Measurements from ENCODE around the gene BSPRY.
"Not testable (repeated sequence)": the region's sequence is repeated elsewhere in the genome, so short reads cannot be mapped to it uniquely, and the experiment has no call there.

The BSPRY gene

DNA sequence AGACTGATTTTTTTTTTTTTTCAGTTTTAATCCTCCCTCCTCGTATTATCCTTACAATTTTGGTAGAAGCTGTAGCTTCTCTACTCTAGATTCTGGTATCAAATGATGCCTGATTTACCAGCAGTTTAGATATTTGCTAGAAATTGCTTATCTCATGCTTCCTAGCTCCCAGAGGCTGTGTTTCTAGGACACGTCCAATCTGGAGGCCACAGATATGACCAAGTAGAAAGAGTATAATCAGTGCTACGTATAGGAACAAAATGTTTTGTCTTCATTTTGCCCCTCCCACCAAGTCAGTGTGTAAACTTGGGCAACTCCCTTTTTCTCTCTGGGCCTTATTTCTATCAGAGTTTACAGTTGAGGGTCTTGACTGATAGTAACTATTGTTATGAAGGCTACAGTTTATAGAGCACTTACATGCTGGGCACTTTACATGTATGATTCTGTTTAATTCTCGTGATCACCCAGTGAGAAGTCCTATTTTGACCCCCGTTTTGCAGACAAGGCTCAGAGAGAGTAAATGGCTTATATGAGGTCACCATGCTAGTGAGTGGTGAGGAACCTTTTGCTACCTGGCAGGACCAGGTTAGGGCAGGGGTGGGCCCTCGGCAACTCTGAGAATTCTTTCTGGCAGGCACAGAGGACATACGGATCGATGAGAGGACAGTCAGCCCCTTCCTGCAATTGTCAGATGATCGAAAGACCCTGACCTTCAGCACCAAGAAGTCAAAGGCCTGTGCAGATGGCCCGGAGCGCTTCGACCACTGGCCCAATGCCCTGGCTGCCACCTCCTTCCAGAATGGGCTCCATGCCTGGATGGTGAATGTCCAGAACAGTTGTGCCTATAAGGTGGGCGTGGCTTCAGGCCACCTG is 19.9 kb downstream of the BSPRY start:
- DNase-seq (ENCODE audit: low spot score in 2 of 2): no peak
- Histone ChIP-seq H3K27me3 (ENCODE audit: low read depth) (no peaks in the 10 kb centered on the region), H3K36me3 (replicated peaks) (peaks cover 12% of the 10 kb centered on the region), H3K4me1 (no peaks in the 10 kb centered on the region), H3K4me3 (no peak overlapping the region), H3K9me3 (no peaks in the 10 kb centered on the region)
- in situ Hi-C loops (cut with MboI; ENCODE audit: low sequenced_read_pairs): no loop called here

DNA sequence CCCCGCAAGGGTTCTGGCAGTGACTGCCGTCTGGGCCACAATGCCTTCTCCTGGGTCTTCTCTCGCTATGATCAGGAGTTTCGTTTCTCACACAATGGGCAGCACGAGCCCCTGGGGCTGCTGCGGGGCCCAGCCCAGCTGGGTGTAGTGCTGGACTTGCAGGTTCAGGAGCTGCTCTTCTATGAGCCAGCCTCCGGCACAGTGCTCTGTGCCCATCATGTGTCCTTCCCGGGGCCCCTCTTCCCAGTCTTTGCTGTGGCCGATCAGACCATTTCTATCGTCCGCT is 20.5 kb downstream of the BSPRY start:
- Histone ChIP-seq H3K4me1 (no peaks in the 10 kb centered on the region), H3K9me3 (no peaks in the 10 kb centered on the region), H3K36me3 (replicated peaks) (peaks cover 12% of the 10 kb centered on the region), H3K4me3 (no peak overlapping the region), H3K27me3 (ENCODE audit: low read depth) (no peaks in the 10 kb centered on the region)
- DNase-seq (ENCODE audit: low spot score in 2 of 2): no peak
- in situ Hi-C loops (cut with MboI; ENCODE audit: low sequenced_read_pairs): no loop called here

DNA sequence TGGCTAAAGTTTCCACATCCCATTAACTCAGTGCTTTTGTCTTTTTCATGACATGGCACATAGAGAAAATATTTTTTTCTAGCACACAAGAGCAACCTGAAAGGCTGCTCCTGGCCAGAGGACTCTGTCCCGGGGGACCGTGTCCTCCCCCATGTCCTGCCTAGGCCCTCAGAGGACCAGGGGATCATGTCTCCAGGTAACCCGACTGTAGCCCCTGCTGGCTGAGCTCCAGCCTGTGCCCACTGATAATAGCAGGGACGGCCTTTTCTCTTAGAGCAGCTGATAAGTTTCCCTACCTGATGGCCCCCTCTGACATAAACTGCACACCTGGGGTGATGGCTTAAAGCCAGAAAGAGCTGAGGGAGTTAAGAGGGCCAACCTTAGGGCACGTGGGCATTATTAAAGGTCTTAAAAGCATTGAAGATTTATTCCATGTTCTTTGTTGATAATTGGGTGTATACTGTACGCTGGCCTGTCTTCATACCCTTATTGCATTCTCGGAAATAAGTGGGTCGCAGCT is 21.5 kb downstream of the BSPRY start:
- DNase-seq (ENCODE audit: low spot score in 2 of 2): no peak
- in situ Hi-C loops (cut with MboI; ENCODE audit: low sequenced_read_pairs): no loop called here

DNA sequence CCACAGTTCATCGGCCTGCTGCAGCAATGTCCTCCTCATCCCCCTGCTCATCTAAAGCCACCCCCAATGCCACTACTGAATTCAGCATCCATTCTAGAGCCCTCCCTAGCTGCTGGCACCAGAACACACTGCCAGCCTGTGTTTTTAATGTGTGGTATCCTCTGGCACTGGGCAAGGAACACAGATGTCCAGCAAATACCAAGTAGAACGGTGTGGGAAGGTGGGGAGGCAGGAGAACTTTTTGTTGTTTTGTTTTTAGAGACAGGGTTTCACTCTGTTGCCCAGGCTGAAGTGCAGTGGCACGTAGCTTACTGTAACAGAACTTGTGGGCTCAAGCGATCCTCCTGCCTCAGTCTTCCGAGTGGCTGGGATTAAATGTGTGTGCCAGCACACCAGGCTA is 22.7 kb downstream of the BSPRY start:
- Histone ChIP-seq H3K27me3 (ENCODE audit: low read depth) (no peaks in the 10 kb centered on the region), H3K4me1 (peaks cover 4% of the 10 kb centered on the region; the same call in 1 of the 2 replicates), H3K9me3 (no peaks in the 10 kb centered on the region), H3K36me3 (replicated peaks) (peaks cover 12% of the 10 kb centered on the region), H3K4me3 (no peak overlapping the region)
- no peak for DNase-seq (ENCODE audit: low spot score in 2 of 2)
- in situ Hi-C loops (cut with MboI; ENCODE audit: low sequenced_read_pairs): no loop called here

More for the DNA sequence above, 21.5 kb downstream of the BSPRY start:
- no peak overlapping the region for H3K4me3 ChIP-seq
- peaks cover 4% of the 10 kb centered on the region; the same call in 1 of the 2 replicates for H3K4me1 ChIP-seq
- H3K36me3 ChIP-seq (replicated peaks): peaks cover 12% of the 10 kb centered on the region
- H3K9me3 ChIP-seq: no peaks in the 10 kb centered on the region
- no peaks in the 10 kb centered on the region for H3K27me3 ChIP-seq (ENCODE audit: low read depth)

DNA sequence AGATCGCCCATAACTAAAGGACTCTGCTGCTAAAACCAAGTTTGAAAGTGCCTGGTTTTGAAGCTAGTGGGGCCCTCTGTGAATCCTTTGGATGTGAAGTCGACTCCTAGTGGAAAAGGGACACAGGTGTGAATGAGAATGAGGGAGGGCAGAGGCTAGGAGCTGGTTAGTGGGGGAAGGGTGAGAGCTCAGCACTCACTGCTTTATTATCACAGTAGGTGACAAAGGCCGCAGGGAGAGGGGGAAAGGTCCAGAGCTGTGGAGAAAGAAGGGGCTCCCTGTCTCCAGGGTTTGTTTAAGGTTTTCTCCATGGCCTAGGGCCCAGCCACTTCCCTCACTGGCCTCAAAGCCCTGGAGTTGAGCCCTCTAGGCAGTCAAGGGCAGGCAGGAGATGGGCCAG is 23.9 kb downstream of the BSPRY start:
- H3K4me3 ChIP-seq: no peak overlapping the region
- peaks cover 7% of the 10 kb centered on the region; the same call in 1 of the 2 replicates for H3K4me1 ChIP-seq
- no peak for DNase-seq (ENCODE audit: low spot score in 2 of 2)
- no peaks in the 10 kb centered on the region for H3K27me3 ChIP-seq (ENCODE audit: low read depth)
- in situ Hi-C loops (cut with MboI; ENCODE audit: low sequenced_read_pairs): no loop called here
- no peaks in the 10 kb centered on the region for H3K9me3 ChIP-seq
- peaks cover 12% of the 10 kb centered on the region for H3K36me3 ChIP-seq (replicated peaks)

DNA sequence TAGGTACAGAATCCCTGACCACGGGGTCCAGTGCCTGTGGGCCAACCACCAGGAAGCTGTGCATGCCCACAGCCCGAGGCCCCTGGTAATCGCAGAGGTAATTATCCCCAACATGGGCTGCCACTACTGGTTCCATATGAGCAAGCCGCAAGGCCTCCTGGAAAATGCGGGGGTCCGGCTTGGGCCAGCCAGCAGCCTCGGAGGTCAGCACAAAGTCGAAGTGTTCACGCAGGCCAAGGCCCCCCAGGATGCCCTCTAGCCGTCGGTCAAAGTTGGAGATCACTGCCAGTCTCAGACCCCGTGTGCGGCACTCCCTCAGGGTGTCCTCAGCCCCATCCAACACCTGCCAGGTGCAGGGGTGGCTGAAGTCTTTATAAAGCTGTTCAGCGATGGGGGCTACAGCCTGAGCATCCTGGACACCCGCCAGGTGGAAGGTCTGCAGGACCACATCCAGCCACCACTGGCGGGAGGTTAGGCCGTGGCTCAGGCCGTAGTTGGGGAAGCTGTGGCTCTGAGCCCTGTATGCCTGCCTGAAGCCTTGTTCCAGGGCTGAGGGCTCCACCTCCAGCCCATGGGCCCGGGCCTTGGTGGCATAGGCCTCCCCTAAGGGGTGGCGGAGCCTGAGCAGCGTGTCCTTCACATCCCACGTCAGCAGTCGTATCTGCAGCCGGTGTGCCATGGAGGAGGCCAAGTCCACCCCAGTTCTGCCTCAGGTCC is 24.5 kb downstream of the BSPRY start:
- in situ Hi-C loops (cut with MboI; ENCODE audit: low sequenced_read_pairs): no loop called here
- peaks cover 12% of the 10 kb centered on the region for H3K36me3 ChIP-seq (replicated peaks)
- no peak overlapping the region for H3K4me3 ChIP-seq
- DNase-seq (ENCODE audit: low spot score in 2 of 2): no peak
- no peaks in the 10 kb centered on the region for H3K9me3 ChIP-seq
- peaks cover 7% of the 10 kb centered on the region; the same call in 1 of the 2 replicates for H3K4me1 ChIP-seq
- H3K27me3 ChIP-seq (ENCODE audit: low read depth): no peaks in the 10 kb centered on the region

DNA sequence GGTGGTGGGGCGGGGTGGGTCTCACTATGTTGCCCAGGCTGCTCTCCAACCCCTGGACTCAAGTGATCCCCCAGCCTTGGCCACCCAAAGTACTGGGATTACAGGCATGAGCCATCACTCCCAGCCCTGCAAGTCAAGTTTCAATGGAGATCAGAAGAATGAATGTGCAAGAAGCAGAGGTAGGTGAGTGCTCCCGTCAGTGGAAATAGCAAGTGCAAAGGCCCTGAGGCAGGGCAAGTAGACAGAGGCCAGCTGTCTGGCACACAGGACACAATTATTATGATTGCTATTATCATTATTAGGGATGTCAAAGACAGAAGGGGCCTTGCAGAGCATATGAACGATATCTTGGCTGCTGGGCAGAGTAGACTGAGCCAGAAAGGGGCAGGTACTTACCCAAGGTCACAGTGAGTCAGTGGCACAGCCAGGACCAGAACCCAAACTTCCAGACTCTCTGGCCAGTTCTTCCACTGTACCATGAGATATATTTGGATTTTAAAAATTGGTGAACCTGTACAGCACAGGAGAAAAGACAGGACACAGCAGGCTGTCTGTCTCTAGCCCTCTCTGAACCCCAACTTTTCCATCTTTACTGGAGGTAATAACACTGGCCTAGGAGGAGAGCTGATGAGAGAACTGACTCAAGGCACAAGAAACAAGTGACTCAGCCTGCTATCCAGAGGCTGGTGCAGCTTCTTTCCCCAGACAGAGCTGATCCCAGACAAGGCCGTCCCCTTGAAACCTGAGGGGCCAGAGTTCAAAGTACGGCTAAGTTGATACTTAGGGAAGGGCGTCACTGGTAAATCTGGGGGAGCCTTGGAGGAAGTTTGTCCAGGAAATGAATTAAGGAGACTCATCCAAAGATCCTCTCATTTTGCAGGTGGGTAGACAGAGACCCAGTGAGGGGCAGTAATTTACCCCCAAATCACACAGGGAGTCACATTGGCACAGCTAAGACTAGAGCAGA is 26.0 kb downstream of the BSPRY start:
- H3K4me1 ChIP-seq: peaks cover 7% of the 10 kb centered on the region; the same call in 1 of the 2 replicates
- peak overlapping the region; percentile 95 for H3K4me3 ChIP-seq
- peaks cover 12% of the 10 kb centered on the region for H3K36me3 ChIP-seq (replicated peaks)
- in situ Hi-C loops (cut with MboI; ENCODE audit: low sequenced_read_pairs): no loop called here
- no peak for DNase-seq (ENCODE audit: low spot score in 2 of 2)
- no peaks in the 10 kb centered on the region for H3K27me3 ChIP-seq (ENCODE audit: low read depth)
- H3K9me3 ChIP-seq: no peaks in the 10 kb centered on the region

DNA sequence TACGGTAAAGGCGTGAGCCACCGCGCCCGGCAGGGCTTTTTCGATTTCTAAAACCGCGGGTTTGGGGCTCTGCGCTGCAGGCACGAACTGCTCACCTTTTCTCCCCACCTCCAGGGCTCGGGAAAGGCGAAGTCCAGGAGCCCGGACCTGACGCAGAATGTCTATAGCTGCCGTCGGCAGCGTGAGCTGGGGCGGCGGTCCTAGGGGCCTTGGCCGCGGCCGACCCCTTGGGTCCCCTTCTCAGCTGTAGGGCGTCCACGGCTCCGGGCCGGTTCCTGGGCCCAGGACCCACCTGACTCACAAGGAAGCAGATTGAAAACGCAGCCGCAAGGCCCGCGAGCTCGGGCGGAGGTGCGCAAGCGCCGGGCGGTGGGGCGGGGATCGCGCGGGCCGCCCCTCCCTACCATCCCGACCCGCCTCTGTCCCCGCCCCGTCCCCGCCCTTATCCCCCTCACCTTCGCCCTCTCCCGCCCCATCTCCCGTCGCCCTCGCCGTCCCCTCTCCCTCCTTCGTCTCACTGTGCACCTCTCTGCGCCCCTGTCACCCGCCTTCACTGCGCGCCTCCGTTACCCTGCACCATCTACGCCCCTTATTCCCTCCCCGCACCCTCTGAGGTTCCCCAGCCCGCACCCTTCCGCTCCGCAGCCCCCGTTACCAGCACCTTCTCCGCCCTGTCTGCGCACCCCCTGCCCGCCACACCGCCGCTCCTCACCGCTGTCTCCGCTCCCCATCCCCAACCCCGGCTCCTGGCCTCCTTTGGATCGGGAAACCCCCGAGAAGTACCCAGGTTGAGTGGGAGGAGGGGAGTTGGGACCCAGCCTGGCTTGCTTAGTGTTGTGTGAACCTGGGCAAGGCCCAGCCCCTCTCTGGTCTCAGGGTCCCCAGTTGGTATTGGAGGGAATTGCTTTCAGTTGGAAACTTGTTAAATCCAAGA is 27.6 kb downstream of the BSPRY start, which contains the start of gene HDHD3:
TSS of gene HDHD3 (minus strand) at position 353 of the 934 bp plus-strand sequence. CDS start 2,632 bp downstream, outside the sequence.
- Histone ChIP-seq H3K36me3 (replicated peaks) (peaks cover 12% of the 10 kb centered on the region), H3K4me3 (peak within 1 kb of the TSS; percentile 95), H3K27me3 (ENCODE audit: low read depth) (no peaks in the 10 kb centered on the region), H3K4me1 (peaks cover 7% of the 10 kb centered on the region; the same call in 1 of the 2 replicates), H3K9me3 (no peaks in the 10 kb centered on the region)
- DNase-seq (ENCODE audit: low spot score in 2 of 2): peak; percentile 86 to 91
- in situ Hi-C loops (cut with MboI; ENCODE audit: low sequenced_read_pairs): no loop called here

DNA sequence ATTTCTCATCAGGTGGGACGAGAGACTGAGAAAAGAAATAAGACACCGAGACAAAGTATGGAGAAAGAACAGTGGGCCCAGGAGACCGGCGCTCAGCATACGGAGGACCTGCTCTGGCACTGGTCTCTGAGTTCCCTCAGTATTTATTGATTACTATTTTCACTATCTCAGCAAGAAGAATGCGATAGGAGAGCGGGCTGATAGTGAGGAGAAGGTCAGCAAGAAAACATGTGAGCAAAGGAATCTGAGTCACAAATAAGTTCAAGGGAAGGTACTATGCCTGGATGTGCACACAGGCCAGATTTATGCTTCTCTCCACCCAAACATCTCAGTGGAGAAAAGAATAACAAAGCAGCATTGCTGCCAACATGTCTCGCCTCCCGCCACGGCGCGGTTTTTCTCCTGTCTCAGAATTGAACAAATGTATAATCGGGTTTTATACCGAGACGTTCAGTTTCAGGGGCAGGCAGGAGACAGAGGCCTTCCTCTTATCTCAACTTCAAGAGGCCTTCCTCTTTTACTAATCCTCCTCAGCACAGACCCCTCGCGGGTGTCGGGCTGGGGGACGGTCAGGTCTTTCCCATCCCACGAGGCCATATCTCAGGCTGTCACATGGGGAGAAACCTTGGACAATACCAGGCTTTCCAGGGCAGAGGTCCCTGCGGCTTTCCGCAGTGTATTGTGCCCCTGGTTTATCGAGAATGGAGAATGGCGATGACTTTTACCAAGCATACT is 29.9 kb downstream of the BSPRY start:
- in situ Hi-C loops (cut with MboI; ENCODE audit: low sequenced_read_pairs): not testable (repeated sequence)

DNA sequence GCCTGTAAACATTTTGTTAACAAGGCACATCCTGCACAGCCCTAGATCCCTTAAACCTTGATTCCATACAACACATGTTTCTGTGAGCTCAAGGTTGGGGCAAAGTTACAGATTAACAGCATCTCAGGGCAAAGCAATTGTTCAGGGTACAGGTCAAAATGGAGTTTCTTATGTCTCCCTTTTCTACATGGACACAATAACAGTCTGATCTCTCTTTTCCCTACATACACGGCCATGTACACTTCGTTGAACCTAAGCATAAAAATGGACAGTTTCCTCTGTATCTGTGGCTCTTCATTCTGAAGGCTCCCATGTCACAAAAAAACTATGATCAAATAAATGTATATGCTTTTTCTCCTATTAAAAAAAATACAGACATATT is 30.5 kb downstream of the BSPRY start:
- H3K4me3 ChIP-seq; in situ Hi-C loops (cut with MboI; ENCODE audit: low sequenced_read_pairs); H3K4me1 ChIP-seq; H3K9me3 ChIP-seq; H3K27me3 ChIP-seq (ENCODE audit: low read depth); DNase-seq (ENCODE audit: low spot score in 2 of 2); H3K36me3 ChIP-seq (replicated peaks): not testable (repeated sequence)

More for the DNA sequence above, 29.9 kb downstream of the BSPRY start:
- H3K4me1 ChIP-seq; H3K27me3 ChIP-seq (ENCODE audit: low read depth); H3K4me3 ChIP-seq; H3K9me3 ChIP-seq; DNase-seq (ENCODE audit: low spot score in 2 of 2); H3K36me3 ChIP-seq (replicated peaks): not testable (repeated sequence)

DNA sequence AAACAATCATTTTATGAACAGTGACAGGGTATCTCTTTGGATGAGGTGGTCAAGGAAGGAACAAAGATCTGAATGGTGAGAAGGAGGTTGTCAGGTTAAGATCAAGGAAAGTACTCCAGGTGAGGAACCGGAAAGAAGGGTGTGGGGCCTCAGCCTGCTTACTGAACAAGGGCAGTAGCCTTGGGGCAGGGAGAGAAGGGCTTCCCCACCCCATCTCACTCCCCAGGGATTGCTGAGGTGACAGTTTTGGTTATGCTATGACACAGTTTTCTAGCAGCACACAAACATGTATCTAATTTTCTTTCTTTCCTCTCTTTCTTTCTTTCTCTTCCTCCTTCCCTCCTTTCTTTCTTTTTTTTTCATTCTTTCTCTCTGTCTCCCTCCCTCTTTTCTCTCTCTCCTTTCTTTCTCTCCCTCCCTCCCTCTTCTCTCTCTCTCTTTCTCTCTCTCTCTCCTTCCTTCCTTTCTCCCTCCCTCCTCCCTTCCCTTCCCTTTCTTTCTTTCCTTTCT is 31.6 kb downstream of the BSPRY start:
- Histone ChIP-seq H3K27me3 (ENCODE audit: low read depth) (no peaks in the 10 kb centered on the region), H3K4me3 (no peak overlapping the region), H3K9me3 (no peaks in the 10 kb centered on the region), H3K36me3 (replicated peaks) (no peaks in the 10 kb centered on the region), H3K4me1 (0 out of 2 replicates have a peak, but pooled peaks cover 3% of the 10 kb centered on the region)
- DNase-seq (ENCODE audit: low spot score in 2 of 2): no peak
- in situ Hi-C loops (cut with MboI; ENCODE audit: low sequenced_read_pairs): no loop called here

DNA sequence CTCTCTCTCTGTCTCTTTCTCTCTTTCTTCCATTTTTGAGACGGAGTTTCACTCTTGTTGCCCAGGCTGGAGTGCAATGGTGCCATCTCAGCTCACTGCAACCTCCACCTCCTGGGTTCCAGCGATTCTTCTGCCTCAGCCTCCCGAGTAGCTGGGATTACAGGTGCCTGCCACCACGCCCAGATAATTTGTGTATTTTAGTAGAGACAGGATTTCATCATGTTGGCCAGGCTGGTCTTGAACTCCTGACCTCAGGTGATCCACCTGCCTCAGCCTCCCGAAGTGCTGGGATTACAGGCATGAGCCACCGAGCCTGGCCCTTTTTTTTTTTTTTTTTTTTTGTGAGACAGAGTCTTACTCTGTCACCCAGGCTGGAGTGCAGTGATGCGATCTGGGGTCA is 32.1 kb downstream of the BSPRY start:
- H3K4me3 ChIP-seq; H3K27me3 ChIP-seq (ENCODE audit: low read depth); H3K36me3 ChIP-seq (replicated peaks); DNase-seq (ENCODE audit: low spot score in 2 of 2); H3K9me3 ChIP-seq; H3K4me1 ChIP-seq; in situ Hi-C loops (cut with MboI; ENCODE audit: low sequenced_read_pairs): not testable (repeated sequence)
